K562 (cell line): ENCODE results near the gene ID2. TPM values are rescaled to one million over a fixed set of nuclear protein-coding genes. Genes with fewer than 3 reads are reported as not detected.

Source experiments
- CREB5 ChIP-seq: fragments of 250-450 bp; sonication (Bioruptor Pico); IDR thresholded peaks from 2 replicates; pipeline ENCODE4 v1.5.0; 2020; ENCODE audit warnings: mild to moderate bottlenecking
- HNRNPK ChIP-seq: fragments of 200-400 bp; formaldehyde crosslinking; IDR thresholded peaks from one replicate; pipeline ENCODE4 v1.6.1; 2018; ENCODE audit warnings: mild to moderate bottlenecking, low read depth, low read length; ENCODE audit not compliant: poor library complexity, severe bottlenecking
- HNRNPUL1 ChIP-seq: fragments of 200-400 bp; formaldehyde crosslinking; IDR thresholded peaks from 2 replicates; pipeline ENCODE4 v1.6.1; 2017; ENCODE audit warnings: low read length
- KDM1A ChIP-seq, 2 experiments: fragments of 450-650 bp; IDR thresholded peaks; 2 replicates each; pipeline ENCODE4 v1.6.1; 2016; ENCODE audit warnings: mild to moderate bottlenecking in 2 of 2
- MLX ChIP-seq, 2 experiments: fragments of 450-650 bp in 1 of 2; sonication (generic) in 1 of 2; formaldehyde crosslinking; conservative IDR thresholded peaks; 2 replicates each; pipeline versions ENCODE4 v1.4.0 to v1.8.1; 2020 to 2022; ENCODE audit warnings: mild to moderate bottlenecking in 1 of 2, missing genetic modification reagents in 1 of 2
- PHF20 ChIP-seq: fragments of 450-650 bp; IDR thresholded peaks from 2 replicates; pipeline ENCODE4 v1.6.1; 2018; ENCODE audit not compliant: partially characterized antibody
- POLR3G ChIP-seq: IDR thresholded peaks from 2 replicates; pipeline ENCODE4 v1.6.1; 2011; ENCODE audit not compliant: insufficient read length, insufficient replicate concordance; ENCODE audit errors: extremely low read depth
- RERE ChIP-seq: sonication (generic); formaldehyde crosslinking; IDR thresholded peaks from 2 replicates; pipeline ENCODE4 v1.8.0; 2023; ENCODE audit warnings: missing genetic modification reagents, mild to moderate bottlenecking, borderline replicate concordance
- SIN3A ChIP-seq, 2 experiments: fragments of 150-350 bp in 1 of 2; IDR thresholded peaks; 2 replicates each; pipeline ENCODE4 v1.6.1; 2011 to 2016; ENCODE audit warnings: borderline replicate concordance in 2 of 2, low read depth in 2 of 2, low read length in 2 of 2, mild to moderate bottlenecking in 2 of 2, moderate library complexity in 2 of 2; ENCODE audit not compliant: control insufficient read depth in 1 of 2
- SOX6 ChIP-seq: fragments of 450-650 bp; IDR thresholded peaks from 2 replicates; pipeline ENCODE4 v1.6.1; 2014; ENCODE audit warnings: mild to moderate bottlenecking
- SP2 ChIP-seq: IDR thresholded peaks from 2 replicates; pipeline ENCODE4 v1.6.1; 2011; ENCODE audit warnings: mild to moderate bottlenecking, low read depth, low read length, moderate library complexity; ENCODE audit not compliant: poor library complexity, severe bottlenecking; ENCODE audit errors: extremely low read depth
- TFAM ChIP-seq: fragments of 250-450 bp; sonication (Bioruptor Pico); conservative IDR thresholded peaks from 2 replicates; pipeline ENCODE4 v1.5.0; 2021; ENCODE audit warnings: mild to moderate bottlenecking, moderate library complexity
- polyA plus RNA-seq, 8 experiments: library from polyadenylated mRNA; depleted of rRNA in 4 of 8; stranded (reverse) in 5 of 8; unstranded in 3 of 8; fragments of >200 nt; fragmentation: Nextera tagmentation in 2 of 8; fragmentation: Illumina TruSeq in 1 of 8; extraction: Ambion mirVana in 2 of 8; extraction: Trizol in 1 of 8; gene quantifications; 2 replicates each; pipeline versions ENCODE4 v1.2.1 to v1.2.3, GENCODE V29; 2011 to 2014; ENCODE audit warnings: inconsistent platforms in 1 of 8, missing spikeins in 1 of 8
- total RNA-seq, 7 experiments: library from RNA; depleted of rRNA in 6 of 7; stranded (reverse); fragments of >200 nt in 6 of 7; fragmentation: Illumina TruSeq in 2 of 7; extraction: Trizol in 2 of 7; gene quantifications; 2 replicates each; pipeline versions ENCODE4 v1.2.1 to v1.2.3, GENCODE V29; 2011 to 2021; ENCODE audit warnings: low replicate concordance in 1 of 7
- TF ChIP-seq, protein P1 (sequence below): fragments of 250-450 bp; sonication (Bioruptor Pico); IDR thresholded peaks from 2 replicates; pipeline ENCODE4 v1.9.0; 2021; ENCODE audit warnings: mild to moderate bottlenecking
- TF ChIP-seq, protein P2 (sequence below), 2 experiments: fragments of 450-650 bp; IDR thresholded peaks; 2 replicates each; pipeline ENCODE4 v1.6.1; 2018; ENCODE audit warnings: mild to moderate bottlenecking in 2 of 2, low read depth in 1 of 2; ENCODE audit not compliant: partially characterized antibody in 2 of 2

The ID2 gene
- total and polyA plus RNA-seq, 9 of the 15 experiments (the other 6 are each of a cell fraction or from before 2014, with no cell fraction given): 8.0 to 35.7 (median 16.6) TPM

DNA sequence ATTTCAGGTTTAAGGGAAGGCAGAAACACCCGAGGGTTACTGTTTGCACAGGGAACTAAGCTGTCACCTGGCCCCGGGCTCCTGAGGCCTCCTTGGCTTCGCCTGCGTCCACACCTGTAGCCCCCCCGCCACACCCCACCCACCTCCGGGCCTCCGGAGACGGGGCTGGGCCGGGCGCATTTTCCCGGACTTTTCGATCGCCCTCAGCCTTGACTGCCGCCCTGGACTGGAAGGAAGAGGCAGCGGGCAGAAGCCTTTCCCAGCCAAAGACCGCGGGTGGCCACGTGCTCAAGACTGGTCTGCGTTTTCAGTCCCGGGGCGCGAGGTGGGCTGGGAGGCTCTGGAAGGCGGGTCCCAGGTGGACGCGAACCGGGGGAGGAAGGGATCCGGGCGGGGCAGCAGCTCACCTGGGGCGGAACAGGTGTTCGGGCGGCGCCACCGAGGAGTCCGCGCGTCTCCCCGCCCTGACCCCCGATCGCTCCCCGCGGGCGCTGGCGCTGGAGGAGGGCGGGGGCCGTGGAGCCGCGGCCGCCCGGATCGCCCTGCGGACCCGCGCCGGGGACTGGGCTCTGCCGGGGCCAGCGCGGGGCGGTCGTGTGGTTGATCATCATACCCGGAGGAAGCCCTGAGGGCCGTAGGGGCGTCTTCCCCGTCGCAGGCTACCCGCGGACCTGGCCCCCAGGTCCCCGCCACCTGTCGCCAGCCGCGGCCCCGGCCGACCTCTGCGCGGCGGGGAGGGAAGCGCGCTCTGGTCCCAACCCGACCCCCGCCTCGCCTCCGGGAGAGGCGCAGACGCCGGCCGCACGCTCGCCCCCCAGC lies 3.2 kb downstream of the ID2 start (continued):
- TF ChIP-seq SP2 (no peak), HNRNPUL1 (no peak), RERE (CRISPR knock-in tag) (no peak), SIN3A (IDR thresholded peaks at IDR 0.05; ENCODE audit: borderline replicate concordance in 2 of 2, control insufficient read depth in 1 of 2, low read depth in 2 of 2, low read length in 2 of 2) (no peak; a peak in 1 of 4 replicates), MLX (CRISPR knock-in tag; conservative IDR thresholded peaks at IDR 0.05) (no peak), PHF20 (peak; percentile 40), SOX6 (no peak), CREB5 (CRISPR knock-in tag) (no peak), POLR3G (no peak), TFAM (CRISPR knock-in tag) (no peak), KDM1A (IDR thresholded peaks at IDR 0.05) (no peak), HNRNPK (no peak)
- TF ChIP-seq, protein P1, sequence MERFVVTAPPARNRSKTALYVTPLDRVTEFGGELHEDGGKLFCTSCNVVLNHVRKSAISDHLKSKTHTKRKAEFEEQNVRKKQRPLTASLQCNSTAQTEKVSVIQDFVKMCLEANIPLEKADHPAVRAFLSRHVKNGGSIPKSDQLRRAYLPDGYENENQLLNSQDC (CRISPR knock-in tag): no peak
- TF ChIP-seq, protein P2, sequence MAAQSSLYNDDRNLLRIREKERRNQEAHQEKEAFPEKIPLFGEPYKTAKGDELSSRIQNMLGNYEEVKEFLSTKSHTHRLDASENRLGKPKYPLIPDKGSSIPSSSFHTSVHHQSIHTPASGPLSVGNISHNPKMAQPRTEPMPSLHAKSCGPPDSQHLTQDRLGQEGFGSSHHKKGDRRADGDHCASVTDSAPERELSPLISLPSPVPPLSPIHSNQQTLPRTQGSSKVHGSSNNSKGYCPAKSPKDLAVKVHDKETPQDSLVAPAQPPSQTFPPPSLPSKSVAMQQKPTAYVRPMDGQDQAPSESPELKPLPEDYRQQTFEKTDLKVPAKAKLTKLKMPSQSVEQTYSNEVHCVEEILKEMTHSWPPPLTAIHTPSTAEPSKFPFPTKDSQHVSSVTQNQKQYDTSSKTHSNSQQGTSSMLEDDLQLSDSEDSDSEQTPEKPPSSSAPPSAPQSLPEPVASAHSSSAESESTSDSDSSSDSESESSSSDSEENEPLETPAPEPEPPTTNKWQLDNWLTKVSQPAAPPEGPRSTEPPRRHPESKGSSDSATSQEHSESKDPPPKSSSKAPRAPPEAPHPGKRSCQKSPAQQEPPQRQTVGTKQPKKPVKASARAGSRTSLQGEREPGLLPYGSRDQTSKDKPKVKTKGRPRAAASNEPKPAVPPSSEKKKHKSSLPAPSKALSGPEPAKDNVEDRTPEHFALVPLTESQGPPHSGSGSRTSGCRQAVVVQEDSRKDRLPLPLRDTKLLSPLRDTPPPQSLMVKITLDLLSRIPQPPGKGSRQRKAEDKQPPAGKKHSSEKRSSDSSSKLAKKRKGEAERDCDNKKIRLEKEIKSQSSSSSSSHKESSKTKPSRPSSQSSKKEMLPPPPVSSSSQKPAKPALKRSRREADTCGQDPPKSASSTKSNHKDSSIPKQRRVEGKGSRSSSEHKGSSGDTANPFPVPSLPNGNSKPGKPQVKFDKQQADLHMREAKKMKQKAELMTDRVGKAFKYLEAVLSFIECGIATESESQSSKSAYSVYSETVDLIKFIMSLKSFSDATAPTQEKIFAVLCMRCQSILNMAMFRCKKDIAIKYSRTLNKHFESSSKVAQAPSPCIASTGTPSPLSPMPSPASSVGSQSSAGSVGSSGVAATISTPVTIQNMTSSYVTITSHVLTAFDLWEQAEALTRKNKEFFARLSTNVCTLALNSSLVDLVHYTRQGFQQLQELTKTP (IDR thresholded peaks at IDR 0.05; ENCODE audit: low read depth in 1 of 2, partially characterized antibody in 2 of 2): no peak
